Astrocyte (in vitro differentiated cells and primary cell): ENCODE measurements around the gene RALGPS2. TPM values are rescaled to one million over a fixed set of nuclear protein-coding genes. Genes with fewer than 3 reads are reported as not detected.

Source experiments
- DNase-seq: peaks from one replicate; pipeline ENCODE4 v3.0.0-alpha.2; 2010; ENCODE audit warnings: low read depth
- FAIRE-seq: peaks from 2 replicates; lab custom pipeline; 2011; peaks lifted over from hg19 to GRCh38; lab: Jason Lieb, UNC
- H2AFZ ChIP-seq: 2 replicates; pipeline ENCODE4 v1.6.0; 2012; ENCODE audit warnings: low read depth, low read length, inconsistent platforms
- H3K27ac ChIP-seq: 2 replicates; pipeline ENCODE4 v1.5.1; 2011; ENCODE audit warnings: low read depth, low read length, inconsistent platforms
- H3K27me3 ChIP-seq: 2 replicates; pipeline ENCODE4 v1.6.0; 2011; ENCODE audit warnings: low read length, inconsistent platforms; ENCODE audit not compliant: insufficient read depth
- H3K36me3 ChIP-seq: 2 replicates; pipeline ENCODE4 v1.5.1; 2011; ENCODE audit warnings: low read length, inconsistent platforms; ENCODE audit not compliant: insufficient read depth
- H3K4me1 ChIP-seq: 2 replicates; pipeline ENCODE4 v1.5.1; 2011; ENCODE audit warnings: low read length, inconsistent platforms; ENCODE audit not compliant: insufficient read depth
- H3K4me2 ChIP-seq: 2 replicates; pipeline ENCODE4 v1.6.0; 2012; ENCODE audit warnings: low read length, inconsistent platforms
- H3K4me3 ChIP-seq: 2 replicates; pipeline ENCODE4 v1.5.1; 2011; ENCODE audit warnings: low read depth, mild to moderate bottlenecking, low read length, inconsistent platforms; ENCODE audit not compliant: insufficient read depth
- H3K79me2 ChIP-seq: 2 replicates; pipeline ENCODE4 v1.6.0; 2012; ENCODE audit warnings: mild to moderate bottlenecking, low read length, inconsistent platforms; ENCODE audit not compliant: insufficient read depth
- H3K9ac ChIP-seq: 2 replicates; pipeline ENCODE4 v1.6.0; 2012; ENCODE audit warnings: mild to moderate bottlenecking, low read length, inconsistent platforms
- H3K9me3 ChIP-seq: 2 replicates; pipeline ENCODE4 v1.5.1; 2012; ENCODE audit warnings: low read depth, mild to moderate bottlenecking, low read length, inconsistent platforms; ENCODE audit not compliant: insufficient read depth
- H4K20me1 ChIP-seq: 2 replicates; pipeline ENCODE4 v1.6.0; 2012; ENCODE audit warnings: low read length, inconsistent platforms; ENCODE audit not compliant: insufficient read depth
- H3K27ac Mint-ChIP-seq: one replicate; pipeline ENCODE4 v1.8.0; 2021; ENCODE audit warnings: mild to moderate bottlenecking, mixed read lengths; ENCODE audit not compliant: unreplicated experiment
- H3K27me3 Mint-ChIP-seq: one replicate; pipeline ENCODE4 v1.8.0; 2021; ENCODE audit warnings: low read depth, mixed read lengths; ENCODE audit not compliant: unreplicated experiment
- H3K36me3 Mint-ChIP-seq: one replicate; pipeline ENCODE4 v1.8.0; 2021; ENCODE audit warnings: low read depth, mixed read lengths; ENCODE audit not compliant: unreplicated experiment
- H3K4me1 Mint-ChIP-seq: one replicate; pipeline ENCODE4 v1.8.0; 2021; ENCODE audit warnings: low read depth, mixed read lengths; ENCODE audit not compliant: unreplicated experiment
- H3K4me3 Mint-ChIP-seq: one replicate; pipeline ENCODE4 v1.8.0; 2021; ENCODE audit warnings: mild to moderate bottlenecking, moderate library complexity, mixed read lengths; ENCODE audit not compliant: unreplicated experiment
- H3K9me3 Mint-ChIP-seq: one replicate; pipeline ENCODE4 v1.8.0; 2021; ENCODE audit warnings: mild to moderate bottlenecking, mixed read lengths; ENCODE audit not compliant: unreplicated experiment
- EZH2 ChIP-seq: IDR thresholded peaks from 2 replicates; pipeline ENCODE4 v1.6.1; 2012; ENCODE audit warnings: mild to moderate bottlenecking, low read length, inconsistent platforms; ENCODE audit not compliant: insufficient read depth
- total RNA-seq: library from RNA; stranded (reverse); gene quantifications from 2 replicates; pipeline ENCODE4 v1.2.1, GENCODE V29; 2021
- TF ChIP-seq, protein P1 (sequence below): IDR thresholded peaks from 2 replicates; pipeline ENCODE4 v1.5.1; 2011; ENCODE audit warnings: low read depth, mild to moderate bottlenecking, inconsistent platforms, low read length, moderate library complexity; ENCODE audit not compliant: insufficient read depth

The RALGPS2 gene
- total RNA-seq, 1 donor from 2014 or later: 33.6 TPM

DNA sequence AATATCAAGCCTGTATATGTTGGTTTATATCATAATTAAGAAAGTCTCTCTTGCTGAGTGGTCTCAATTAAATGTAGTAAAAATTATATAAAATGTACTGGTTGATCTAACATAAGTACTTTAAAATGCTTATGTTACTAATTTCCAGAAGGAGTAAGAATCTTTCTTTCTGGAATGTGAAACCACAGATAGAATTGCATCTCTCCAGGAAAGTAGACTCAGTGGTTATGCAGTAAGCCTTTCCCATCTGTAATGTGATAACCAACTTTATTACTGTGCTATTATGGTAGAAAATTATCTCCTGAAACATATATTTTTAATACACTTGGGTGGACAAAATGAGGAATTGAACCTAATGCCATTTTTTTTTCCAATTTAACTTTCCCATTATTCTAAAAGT is 8.9 kb upstream of the RALGPS2 start:
- Mint-ChIP-seq H3K36me3 (no peaks in the 10 kb centered on the region), H3K27me3 (no peaks in the 10 kb centered on the region), H3K4me3 (no peak overlapping the region), H3K4me1 (peaks cover 10% of the 10 kb centered on the region), H3K27ac (no peak overlapping the region), H3K9me3 (no peaks in the 10 kb centered on the region)
- no peak overlapping the region for H2AFZ ChIP-seq
- no peaks in the 10 kb centered on the region for H3K4me1 ChIP-seq
- no peak overlapping the region for H3K4me2 ChIP-seq
- H3K79me2 ChIP-seq: no peaks in the 10 kb centered on the region
- H3K27ac ChIP-seq: no peak overlapping the region
- no peak for FAIRE-seq
- H3K27me3 ChIP-seq: no peaks in the 10 kb centered on the region
- DNase-seq: peak; percentile 49
- no peaks in the 10 kb centered on the region for H3K36me3 ChIP-seq
- H3K9ac ChIP-seq: no peak overlapping the region
- no peak overlapping the region for H3K4me3 ChIP-seq
- no peak for TF ChIP-seq EZH2
- TF ChIP-seq, protein P1, sequence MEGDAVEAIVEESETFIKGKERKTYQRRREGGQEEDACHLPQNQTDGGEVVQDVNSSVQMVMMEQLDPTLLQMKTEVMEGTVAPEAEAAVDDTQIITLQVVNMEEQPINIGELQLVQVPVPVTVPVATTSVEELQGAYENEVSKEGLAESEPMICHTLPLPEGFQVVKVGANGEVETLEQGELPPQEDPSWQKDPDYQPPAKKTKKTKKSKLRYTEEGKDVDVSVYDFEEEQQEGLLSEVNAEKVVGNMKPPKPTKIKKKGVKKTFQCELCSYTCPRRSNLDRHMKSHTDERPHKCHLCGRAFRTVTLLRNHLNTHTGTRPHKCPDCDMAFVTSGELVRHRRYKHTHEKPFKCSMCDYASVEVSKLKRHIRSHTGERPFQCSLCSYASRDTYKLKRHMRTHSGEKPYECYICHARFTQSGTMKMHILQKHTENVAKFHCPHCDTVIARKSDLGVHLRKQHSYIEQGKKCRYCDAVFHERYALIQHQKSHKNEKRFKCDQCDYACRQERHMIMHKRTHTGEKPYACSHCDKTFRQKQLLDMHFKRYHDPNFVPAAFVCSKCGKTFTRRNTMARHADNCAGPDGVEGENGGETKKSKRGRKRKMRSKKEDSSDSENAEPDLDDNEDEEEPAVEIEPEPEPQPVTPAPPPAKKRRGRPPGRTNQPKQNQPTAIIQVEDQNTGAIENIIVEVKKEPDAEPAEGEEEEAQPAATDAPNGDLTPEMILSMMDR: no peak
- no peaks in the 10 kb centered on the region for H3K9me3 ChIP-seq
- no peaks in the 10 kb centered on the region for H4K20me1 ChIP-seq

DNA sequence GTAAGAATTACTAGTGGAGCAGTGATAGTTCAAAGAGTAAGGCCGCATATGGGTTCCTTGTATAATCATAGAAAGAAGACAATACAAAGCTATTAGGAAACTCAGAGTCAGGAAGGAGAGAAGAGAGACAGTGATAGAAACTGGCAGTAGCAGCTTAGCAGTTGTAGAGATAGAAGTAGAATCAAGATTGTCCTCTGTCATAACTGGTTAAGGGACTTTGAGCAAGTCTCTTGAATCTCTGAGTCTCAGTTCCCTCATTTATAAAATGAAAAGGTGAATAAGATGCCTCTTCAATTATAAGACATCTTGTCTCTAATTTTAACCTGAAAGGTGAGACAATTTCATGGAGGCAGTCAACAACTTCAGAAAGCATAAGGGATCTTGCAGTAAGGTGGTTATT is 6.5 kb upstream of the RALGPS2 start:
- H3K36me3 ChIP-seq: no peaks in the 10 kb centered on the region
- Mint-ChIP-seq H3K27ac (no peak overlapping the region), H3K4me1 (peaks cover 8% of the 10 kb centered on the region), H3K27me3 (no peaks in the 10 kb centered on the region), H3K36me3 (no peaks in the 10 kb centered on the region), H3K9me3 (no peaks in the 10 kb centered on the region), H3K4me3 (no peak overlapping the region)
- no peak overlapping the region for H3K4me2 ChIP-seq
- no peaks in the 10 kb centered on the region for H4K20me1 ChIP-seq
- no peak overlapping the region for H3K27ac ChIP-seq
- DNase-seq: no peak
- no peak overlapping the region for H3K4me3 ChIP-seq
- no peak for FAIRE-seq
- H3K9me3 ChIP-seq: no peaks in the 10 kb centered on the region
- H3K79me2 ChIP-seq: no peaks in the 10 kb centered on the region
- H3K27me3 ChIP-seq: no peaks in the 10 kb centered on the region
- no peaks in the 10 kb centered on the region for H3K4me1 ChIP-seq
- no peak overlapping the region for H2AFZ ChIP-seq
- H3K9ac ChIP-seq: no peak overlapping the region
- TF ChIP-seq, protein P1: no peak
- no peak for TF ChIP-seq EZH2

DNA sequence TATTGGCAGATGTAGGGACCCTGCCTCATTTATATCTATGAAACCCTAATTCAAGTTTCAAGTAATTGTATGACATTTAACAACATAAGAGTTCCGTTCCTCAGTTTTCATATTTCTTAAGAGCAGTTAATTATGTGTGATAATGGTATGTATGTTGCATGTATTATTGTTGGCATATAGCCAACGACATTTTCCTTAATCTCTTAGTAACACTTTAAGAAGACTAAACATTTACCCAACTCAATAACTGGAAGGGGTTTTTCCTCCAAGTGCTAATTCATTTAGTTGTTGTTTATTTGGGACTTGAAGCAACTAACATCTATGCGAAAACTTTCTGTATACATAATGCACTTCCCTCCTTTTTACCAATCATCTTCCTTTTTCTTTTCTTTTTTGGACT is 1.5 kb upstream of the RALGPS2 start:
- peaks cover 10% of the 10 kb centered on the region for H3K4me1 Mint-ChIP-seq
- no peaks in the 10 kb centered on the region for H3K36me3 ChIP-seq
- H3K9ac ChIP-seq: no peak overlapping the region
- no peak overlapping the region for H3K27ac Mint-ChIP-seq
- H2AFZ ChIP-seq: no peak overlapping the region
- no peak overlapping the region for H3K27ac ChIP-seq
- DNase-seq (no peak), FAIRE-seq (no peak)
- no peak overlapping the region for H3K4me2 ChIP-seq
- no peaks in the 10 kb centered on the region for H3K27me3 ChIP-seq
- peaks cover 7% of the 10 kb centered on the region for H4K20me1 ChIP-seq
- no peaks in the 10 kb centered on the region for H3K27me3 Mint-ChIP-seq
- no peaks in the 10 kb centered on the region for H3K9me3 ChIP-seq
- no peak for TF ChIP-seq EZH2
- TF ChIP-seq, protein P1: no peak
- H3K36me3 Mint-ChIP-seq: no peaks in the 10 kb centered on the region
- no peak overlapping the region for H3K4me3 ChIP-seq
- no peaks in the 10 kb centered on the region for H3K9me3 Mint-ChIP-seq
- peaks cover 12% of the 10 kb centered on the region for H3K4me1 ChIP-seq
- H3K4me3 Mint-ChIP-seq: no peak overlapping the region
- peaks cover 23% of the 10 kb centered on the region for H3K79me2 ChIP-seq
